Stimulated activated CD4-positive, alpha-beta T cell treated with anti-CD3 and anti-CD28 coated beads, Interleukin-15, amount 100 ng/mL, for 1 hour (primary cell): ENCODE results near the gene JKAMP.

ENCODE experiments used
- DNase-seq, 2 donors: peaks; one replicate each; pipeline ENCODE4 v3.0.0-alpha.2; 2020; ENCODE audit warnings: low read depth in 1 of 2, low spot score in 1 of 2

Gene JKAMP

GRCh38 chr14:59538936-59539335, 54.6 kb downstream of the JKAMP start:
- no peak for DNase-seq

GRCh38 chr14:59540852-59541251, 56.5 kb downstream of the JKAMP start:
- no peak for DNase-seq

- no peak for DNase-seq
Observed at GRCh38 chr14:59541731-59542130, 57.4 kb downstream of the JKAMP start.

- no peak for DNase-seq
Observed at GRCh38 chr14:59543873-59544272, 59.6 kb downstream of the JKAMP start.

GRCh38 chr14:59547310-59547709, 63.0 kb downstream of the JKAMP start:
- no peak for DNase-seq
